Small intestine (tissue), 16 donors: ENCODE measurements around the gene TSSC4. TPM values are rescaled to one million over a fixed set of nuclear protein-coding genes. Genes with fewer than 3 reads are reported as not detected.
"Not testable (repeated sequence)": the region's sequence is repeated elsewhere in the genome, so short reads cannot be mapped to it uniquely, and the experiment has no call there.

Experiments
- DNase-seq, 2 donors: peaks; one replicate each; pipeline versions ENCODE4 v3.0.0 to v3.0.0-alpha.2; 2013
- FAIRE-seq: peaks from 2 replicates; lab custom pipeline; 2012; peaks lifted over from hg19 to GRCh38; lab: Jason Lieb, UNC
- H3K27ac ChIP-seq, 3 donors: one replicate each; pipeline ENCODE4 v1.5.1; 2013; ENCODE audit warnings: low read length in 2 of 3, mild to moderate bottlenecking in 2 of 3, control low read depth in 1 of 3, inconsistent platforms in 1 of 3, low read depth in 1 of 3, moderate library complexity in 1 of 3
- H3K27me3 ChIP-seq, 3 donors: one replicate each; pipeline ENCODE4 v1.6.1; 2013; ENCODE audit warnings: low read length in 3 of 3, inconsistent platforms in 1 of 3; ENCODE audit not compliant: control insufficient read depth in 3 of 3, insufficient read depth in 3 of 3
- H3K36me3 ChIP-seq, 3 donors: one replicate each; pipeline ENCODE4 v1.6.1; 2013; ENCODE audit warnings: low read length in 3 of 3, inconsistent platforms in 1 of 3, low read depth in 1 of 3, mild to moderate bottlenecking in 1 of 3, moderate library complexity in 1 of 3; ENCODE audit not compliant: control insufficient read depth in 3 of 3, insufficient read depth in 2 of 3
- H3K4me1 ChIP-seq, 3 donors: one replicate each; pipeline ENCODE4 v1.6.1; 2013; ENCODE audit warnings: low read length in 2 of 3, inconsistent platforms in 1 of 3, low read depth in 1 of 3, mild to moderate bottlenecking in 1 of 3, moderate library complexity in 1 of 3; ENCODE audit not compliant: control insufficient read depth in 3 of 3, insufficient read depth in 2 of 3
- H3K4me3 ChIP-seq, 3 donors: one replicate each; pipeline ENCODE4 v1.5.1; 2013; ENCODE audit warnings: low read length in 3 of 3, control low read depth in 1 of 3, inconsistent platforms in 1 of 3, low read depth in 1 of 3, mild to moderate bottlenecking in 1 of 3, moderate library complexity in 1 of 3
- H3K9me3 ChIP-seq, 2 donors: one replicate each; pipeline ENCODE4 v1.6.1; 2013; ENCODE audit warnings: low read depth in 1 of 2, low read length in 1 of 2; ENCODE audit not compliant: control insufficient read depth in 2 of 2, insufficient read depth in 1 of 2
- WGBS, 3 donors: extraction: QIAGEN DNeasy Blood & Tissue Kit; methylation state at CpG; one replicate each; pipeline ENCODE4 v1.1.7; 2013; 5-methylcytosine and 5-hydroxymethylcytosine counted together
- long read RNA-seq, 10 donors: transcript quantifications; one replicate each; lab custom pipeline, GENCODE V29; 2026
- polyA plus RNA-seq, 4 donors: library from polyadenylated mRNA; stranded (reverse) in 3 of 4; unstranded in 1 of 4; fragments of 200-250 nt in 3 of 4; fragments of 120-200 nt in 1 of 4; gene quantifications; one replicate each; pipeline versions ENCODE4 v1.2.1 to v1.2.3, GENCODE V29; 2013
- donor health status: healthy with polysubstance abuse.
- donor health status: control.
- donor health status: control.
- donor health status: Bipolar disorder and iron deficiency.
- donor health status: healthy.

The TSSC4 gene
- polyA plus RNA-seq: 100 to 1,000 TPM in 1 of 4 donors, 10 to 100 TPM in 3; 24.2 to 113 (median 63.3) TPM
- long read RNA-seq, donor 1, transcript TSSC4-201 (3 exons, 1,686 nt): major isoform, 22 of 27 reads
- long read RNA-seq, donor 1, partial matches to known transcripts: 0 of 27 reads
- long read RNA-seq, donor 1, other reads (novel, unspliced or antisense): 0 of 27 reads
- long read RNA-seq, donor 2, transcript TSSC4-201 (3 exons, 1,686 nt): major isoform, 6 of 6 reads
- long read RNA-seq, donor 2, partial matches to known transcripts: 0 of 6 reads
- long read RNA-seq, donor 2, other reads (novel, unspliced or antisense): 0 of 6 reads
- long read RNA-seq, donor 3, transcript TSSC4-201 (3 exons, 1,686 nt): major isoform, 6 of 6 reads
- long read RNA-seq, donor 3, partial matches to known transcripts: 0 of 6 reads
- long read RNA-seq, donor 3, other reads (novel, unspliced or antisense): 0 of 6 reads
- long read RNA-seq, donor 4, partial matches to known transcripts: 0 of 1 reads
- long read RNA-seq, donor 4, other reads (novel, unspliced or antisense): 0 of 1 reads
- long read RNA-seq, donor 5, partial matches to known transcripts: 0 of 5 reads
- long read RNA-seq, donor 5, other reads (novel, unspliced or antisense): 0 of 5 reads
- long read RNA-seq, donor 6, transcript TSSC4-201 (3 exons, 1,686 nt): major isoform, 9 of 11 reads
- long read RNA-seq, donor 6, partial matches to known transcripts: 0 of 11 reads
- long read RNA-seq, donor 6, other reads (novel, unspliced or antisense): 0 of 11 reads
- long read RNA-seq, donor 7: 0 reads
- long read RNA-seq, donor 8, partial matches to known transcripts: 0 of 1 reads
- long read RNA-seq, donor 8, other reads (novel, unspliced or antisense): 0 of 1 reads
- long read RNA-seq, donor 9, partial matches to known transcripts: 0 of 3 reads
- long read RNA-seq, donor 9, other reads (novel, unspliced or antisense): 0 of 3 reads
- long read RNA-seq, donor 10, transcript TSSC4-201 (3 exons, 1,686 nt): major isoform, 10 of 13 reads
- long read RNA-seq, donor 10, partial matches to known transcripts: 0 of 13 reads
- long read RNA-seq, donor 10, other reads (novel, unspliced or antisense): 0 of 13 reads

DNA sequence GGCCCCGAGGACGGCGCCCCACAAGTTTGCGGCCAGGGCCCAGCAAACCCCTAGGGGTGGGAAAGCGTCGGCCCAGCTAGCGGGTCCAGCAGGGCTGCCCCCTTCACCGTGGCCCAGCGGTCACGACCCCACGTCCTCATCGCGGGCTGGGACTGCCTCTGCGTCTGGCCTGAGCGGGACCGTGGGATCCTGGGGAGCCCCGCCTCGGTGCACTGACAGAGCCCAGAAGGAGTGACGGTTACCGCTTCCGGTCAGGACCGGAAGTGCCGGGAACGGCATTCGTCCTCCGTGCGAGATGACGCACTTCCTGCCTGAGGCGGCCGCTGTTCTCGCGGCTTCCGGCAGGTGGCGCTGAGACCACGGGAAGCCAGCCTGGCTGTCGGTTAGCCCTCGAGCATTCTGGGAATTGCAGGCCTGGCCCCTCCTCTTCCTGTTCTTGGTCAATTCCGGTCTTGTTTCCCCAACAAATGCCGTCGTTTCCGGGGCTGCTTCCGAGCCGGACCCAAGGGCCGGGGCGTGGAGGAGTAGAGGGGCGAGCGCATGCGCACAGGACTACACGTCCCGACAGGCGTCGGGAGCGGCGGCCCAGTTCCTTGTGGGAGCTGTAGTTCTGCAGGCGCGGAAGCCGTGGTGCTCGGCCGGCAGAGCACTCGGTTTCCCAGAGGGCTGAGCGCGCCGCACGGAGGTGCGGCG, at the start of gene TSSC4:
TSSC4 (plus strand) TSS at position 682 of the 693 bp plus-strand sequence. CDS start 1,884 bp downstream, outside the sequence.
- FAIRE-seq (peak; percentile 81), DNase-seq (peak; percentile 100)
- Histone ChIP-seq H3K4me1 (peaks cover 2 to 23% (median 3%) of the 10 kb centered on the region in 3 donors), H3K27me3 (no peaks in the 10 kb centered on the region), H3K4me3 (peak within 1 kb of the TSS; percentile 87 to 99 (median 94)), H3K9me3 (no peaks in the 10 kb centered on the region), H3K36me3 (peaks cover 6 to 72% (median 17%) of the 10 kb centered on the region in 3 donors), H3K27ac (peak within 1 kb of the TSS; percentile 95 to 99 (median 99))
- 0% methylated on average over 53 to 66 of the region's 66 CpGs for WGBS, 3 donors

DNA sequence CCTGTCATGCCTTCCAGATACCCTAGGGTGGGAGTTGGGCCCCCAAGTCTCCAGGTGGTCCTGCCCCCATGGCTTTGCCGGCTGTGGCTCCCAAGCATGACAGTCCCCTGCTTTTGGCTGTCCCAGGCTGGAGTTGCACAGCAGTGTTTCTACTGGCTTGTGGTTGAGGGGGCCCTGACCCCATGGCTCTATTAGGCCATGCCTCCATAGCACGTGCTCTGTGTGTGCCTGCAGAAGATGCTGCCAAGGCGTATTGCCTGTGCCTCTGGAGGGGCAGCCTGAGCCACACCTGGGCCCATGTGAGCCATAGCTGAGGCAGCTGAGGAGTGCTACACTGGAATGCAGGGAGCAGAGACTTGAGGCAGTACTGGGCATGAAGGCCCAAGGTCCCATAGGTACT, 48.8 kb upstream of the TSSC4 start:
- no peaks in the 10 kb centered on the region for H3K4me1 ChIP-seq
- H3K4me3 ChIP-seq: no peak overlapping the region
- FAIRE-seq (no peak), DNase-seq (no peak)
- WGBS, 3 donors: 51 to 79% (median 58%) methylated on average over 3 of the region's 3 CpGs
- H3K36me3 ChIP-seq: no peaks in the 10 kb centered on the region
- H3K27me3 ChIP-seq: peaks cover 0 to 4% (median 0%) of the 10 kb centered on the region in 3 donors
- no peak overlapping the region for H3K27ac ChIP-seq
- peaks cover 0 to 25% of the 10 kb centered on the region in 2 donors for H3K9me3 ChIP-seq

DNA sequence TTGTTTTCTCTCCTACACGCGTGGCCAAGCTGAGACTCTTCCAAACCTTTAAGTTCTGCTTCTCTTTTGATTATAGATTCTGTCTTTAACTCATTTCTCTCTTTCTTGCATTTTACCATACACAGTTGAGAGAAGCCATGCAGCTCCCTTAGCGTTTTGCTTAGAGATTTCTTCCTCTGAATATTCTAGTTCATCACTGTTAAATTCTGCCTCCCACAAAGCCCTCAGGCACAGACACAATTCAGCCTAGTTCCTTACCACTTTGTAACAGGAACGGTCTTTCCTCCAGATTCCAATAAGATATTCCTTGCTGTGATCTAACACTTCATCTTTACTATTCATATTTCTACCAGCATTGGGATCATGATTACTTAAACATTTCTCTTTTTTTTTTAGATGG, 48.1 kb upstream of the TSSC4 start:
- WGBS, 3 donors: 45 to 73% (median 60%) methylated on average over 4 of the region's 4 CpGs
- H3K4me1 ChIP-seq: no peaks in the 10 kb centered on the region
- no peaks in the 10 kb centered on the region for H3K36me3 ChIP-seq
- no peak for FAIRE-seq
- no peak for DNase-seq
- H3K9me3 ChIP-seq: peaks cover 0 to 19% of the 10 kb centered on the region in 2 donors
- peaks cover 0 to 4% (median 0%) of the 10 kb centered on the region in 3 donors for H3K27me3 ChIP-seq
- no peak overlapping the region for H3K27ac ChIP-seq
- no peak overlapping the region for H3K4me3 ChIP-seq

GRCh38 chr11:2355000-2355644, 45.4 kb upstream of the TSSC4 start:
- H3K4me1 ChIP-seq: no peaks in the 10 kb centered on the region
- WGBS, 3 donors: 68 to 76% (median 74%) methylated on average over 7 of the region's 7 CpGs
- H3K27me3 ChIP-seq: no peaks in the 10 kb centered on the region
- no peaks in the 10 kb centered on the region for H3K36me3 ChIP-seq
- DNase-seq (no peak), FAIRE-seq (no peak)
- no peak overlapping the region for H3K4me3 ChIP-seq
- no peak overlapping the region for H3K27ac ChIP-seq
- H3K9me3 ChIP-seq: no peaks in the 10 kb centered on the region

DNA sequence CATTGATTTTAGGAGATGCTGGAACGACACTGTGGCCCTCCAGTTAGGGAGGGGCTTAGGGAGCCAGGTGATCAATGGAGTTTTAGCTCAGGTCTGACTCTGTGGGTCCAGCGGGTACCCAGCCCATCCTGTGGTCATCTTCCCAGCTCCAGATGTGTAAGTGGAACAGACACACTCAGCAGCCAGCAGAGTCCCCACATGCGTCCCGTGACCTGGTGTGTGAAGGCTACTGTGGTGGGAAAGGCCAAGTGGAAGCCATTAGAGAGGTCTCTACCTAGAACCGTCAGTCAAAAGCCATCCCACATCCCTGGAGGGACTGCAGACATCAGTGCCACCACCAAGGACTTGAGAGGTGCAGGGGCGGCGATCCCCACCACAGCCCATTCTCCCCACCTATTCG, 43.3 kb upstream of the TSSC4 start:
- no peak for DNase-seq
- FAIRE-seq: no peak

GRCh38 chr11:2357651-2358050, 42.9 kb upstream of the TSSC4 start:
- not testable (repeated sequence) for H3K27ac ChIP-seq, H3K4me1 ChIP-seq, H3K27me3 ChIP-seq, H3K4me3 ChIP-seq, FAIRE-seq, H3K36me3 ChIP-seq, DNase-seq, H3K9me3 ChIP-seq
- 91 to 94% (median 92%) methylated on average over 12 to 13 of the region's 13 CpGs for WGBS, 3 donors

More for the DNA sequence above, 43.3 kb upstream of the TSSC4 start:
- WGBS, 3 donors: 64 to 80% (median 74%) methylated on average over 8 of the region's 8 CpGs
- H3K4me1 ChIP-seq: no peaks in the 10 kb centered on the region
- H3K9me3 ChIP-seq: no peaks in the 10 kb centered on the region
- no peaks in the 10 kb centered on the region for H3K27me3 ChIP-seq
- H3K27ac ChIP-seq: no peak overlapping the region
- H3K36me3 ChIP-seq: no peaks in the 10 kb centered on the region
- no peak overlapping the region for H3K4me3 ChIP-seq

DNA sequence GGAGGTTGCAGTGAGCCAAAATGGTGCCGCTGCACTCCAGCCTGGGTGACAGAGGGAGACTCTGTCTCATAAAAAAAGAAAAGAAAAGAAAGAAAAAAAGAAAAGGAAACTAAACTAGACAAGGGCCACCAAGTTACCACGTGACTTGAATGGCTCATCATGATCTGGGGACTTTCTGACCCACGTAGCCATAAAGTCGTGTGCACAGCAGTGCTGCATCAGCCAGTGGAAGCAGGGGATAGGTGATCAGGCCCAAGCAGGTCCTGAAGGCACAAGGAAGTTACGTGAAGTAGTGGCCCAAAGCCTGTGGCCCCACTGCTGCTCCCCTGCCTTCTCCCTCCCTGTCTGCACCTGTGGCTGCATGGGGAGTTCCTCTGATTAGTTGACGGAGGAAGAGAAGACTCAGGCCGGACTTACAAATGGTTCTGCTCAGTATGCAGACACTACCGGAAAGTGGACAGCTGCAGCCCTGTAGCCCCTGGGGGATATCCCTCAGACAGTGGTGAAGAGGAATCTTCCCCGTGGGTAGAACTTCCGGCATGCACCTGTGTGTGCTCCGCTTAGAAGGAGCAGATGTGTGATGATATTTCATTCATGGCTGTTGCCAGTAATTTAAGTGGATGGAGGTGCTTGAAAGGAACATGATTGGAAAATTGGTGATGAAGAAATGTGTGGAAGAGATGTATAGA, 41.7 kb upstream of the TSSC4 start:
- FAIRE-seq: no peak

More for the DNA sequence above, 41.7 kb upstream of the TSSC4 start:
- no peak overlapping the region for H3K4me3 ChIP-seq
- 82 to 89% (median 84%) methylated on average over 11 of the region's 11 CpGs for WGBS, 3 donors
- no peak for DNase-seq
- no peaks in the 10 kb centered on the region for H3K4me1 ChIP-seq
- H3K36me3 ChIP-seq: no peaks in the 10 kb centered on the region
- no peak overlapping the region for H3K27ac ChIP-seq
- H3K27me3 ChIP-seq: no peaks in the 10 kb centered on the region
- no peaks in the 10 kb centered on the region for H3K9me3 ChIP-seq
